Suprapubic skin (tissue), 4 donors: ENCODE data around the gene ATG3. TPM values are rescaled to one million over a fixed set of nuclear protein-coding genes. Genes with fewer than 3 reads are reported as not detected.

ENCODE experiments used
- DNase-seq, 2 donors: peaks; one replicate each; pipeline ENCODE4 v3.0.0-alpha.2; 2019; ENCODE audit warnings: low spot score in 2 of 2
- H3K27ac ChIP-seq: fragments of 200-600 bp; sonication (generic); one replicate; pipeline ENCODE4 v1.5.1; 2019
- H3K27me3 ChIP-seq: fragments of 200-600 bp; sonication (generic); one replicate; pipeline ENCODE4 v1.5.1; 2019
- H3K36me3 ChIP-seq: fragments of 200-600 bp; sonication (generic); one replicate; pipeline ENCODE4 v1.5.1; 2019
- H3K4me1 ChIP-seq: fragments of 200-600 bp; sonication (generic); one replicate; pipeline ENCODE4 v1.5.1; 2019
- H3K4me3 ChIP-seq: fragments of 200-600 bp; sonication (generic); one replicate; pipeline ENCODE4 v1.5.1; 2019; ENCODE audit warnings: mild to moderate bottlenecking
- H3K9me3 ChIP-seq: fragments of 200-600 bp; sonication (generic); one replicate; pipeline ENCODE4 v1.5.1; 2019
- EP300 ChIP-seq: sonication (generic); formaldehyde crosslinking; IDR thresholded peaks from one replicate; pipeline ENCODE4 v1.6.1; 2017; ENCODE audit warnings: antibody characterized with exemption
- POLR2A ChIP-seq, 2 donors: fragments of 450-650 bp; IDR thresholded peaks; one replicate each; pipeline ENCODE4 v1.6.1; 2017; ENCODE audit warnings: antibody characterized with exemption in 2 of 2, mild to moderate bottlenecking in 2 of 2, moderate library complexity in 2 of 2
- POLR2AphosphoS5 ChIP-seq, 3 donors: sonication (generic); formaldehyde crosslinking; IDR thresholded peaks; one replicate each; pipeline ENCODE4 v1.6.1; 2017; ENCODE audit warnings: antibody characterized with exemption in 3 of 3
- WGBS: methylation state at CpG from one replicate; pipeline ENCODE4 v1.1.5; 2018; 5-methylcytosine and 5-hydroxymethylcytosine counted together
- total RNA-seq, 4 donors: library from RNA; depleted of rRNA; stranded (reverse); fragments of >200 nt; gene quantifications; one replicate each; pipeline ENCODE4 v1.1.0, GENCODE V29; 2016
- TF ChIP-seq, protein P1 (sequence below), 2 donors: fragments of 200-600 bp in 1 of 2; fragments of 450-650 bp in 1 of 2; sonication (generic) in 1 of 2; IDR thresholded peaks; one replicate each; pipeline ENCODE4 v1.5.1; 2016 to 2019; ENCODE audit warnings: antibody characterized with exemption in 2 of 2, mild to moderate bottlenecking in 1 of 2, moderate library complexity in 1 of 2

Gene ATG3
- total RNA-seq, 4 donors from 2014 or later: 56.3 to 81.6 (median 62.2) TPM

DNA sequence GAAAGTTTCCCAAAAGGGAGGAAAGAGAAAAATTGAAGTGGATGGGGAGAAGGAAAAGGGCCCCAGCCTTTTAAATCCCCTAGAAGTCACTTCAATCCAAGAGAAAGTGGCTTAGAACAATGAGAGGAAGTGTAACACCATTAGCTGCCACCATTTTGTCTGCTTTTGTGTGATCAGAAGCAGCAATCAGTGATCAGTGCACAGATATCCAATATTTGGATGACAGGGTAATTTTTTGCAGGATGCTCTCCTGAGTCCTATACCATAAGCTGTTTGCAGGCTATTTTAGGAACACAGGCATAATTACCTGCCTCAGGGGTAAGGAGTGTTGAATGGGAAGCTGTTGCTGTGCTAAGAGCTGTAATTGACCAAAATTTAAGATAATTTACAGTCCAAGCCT lies 31.5 kb upstream of the ATG3 start:
- DNase-seq: no peak
- TF ChIP-seq POLR2AphosphoS5 (IDR thresholded peaks at IDR 0.05) (no peak), EP300 (no peak), POLR2A (IDR thresholded peaks at IDR 0.05) (no peak)
- TF ChIP-seq, protein P1, sequence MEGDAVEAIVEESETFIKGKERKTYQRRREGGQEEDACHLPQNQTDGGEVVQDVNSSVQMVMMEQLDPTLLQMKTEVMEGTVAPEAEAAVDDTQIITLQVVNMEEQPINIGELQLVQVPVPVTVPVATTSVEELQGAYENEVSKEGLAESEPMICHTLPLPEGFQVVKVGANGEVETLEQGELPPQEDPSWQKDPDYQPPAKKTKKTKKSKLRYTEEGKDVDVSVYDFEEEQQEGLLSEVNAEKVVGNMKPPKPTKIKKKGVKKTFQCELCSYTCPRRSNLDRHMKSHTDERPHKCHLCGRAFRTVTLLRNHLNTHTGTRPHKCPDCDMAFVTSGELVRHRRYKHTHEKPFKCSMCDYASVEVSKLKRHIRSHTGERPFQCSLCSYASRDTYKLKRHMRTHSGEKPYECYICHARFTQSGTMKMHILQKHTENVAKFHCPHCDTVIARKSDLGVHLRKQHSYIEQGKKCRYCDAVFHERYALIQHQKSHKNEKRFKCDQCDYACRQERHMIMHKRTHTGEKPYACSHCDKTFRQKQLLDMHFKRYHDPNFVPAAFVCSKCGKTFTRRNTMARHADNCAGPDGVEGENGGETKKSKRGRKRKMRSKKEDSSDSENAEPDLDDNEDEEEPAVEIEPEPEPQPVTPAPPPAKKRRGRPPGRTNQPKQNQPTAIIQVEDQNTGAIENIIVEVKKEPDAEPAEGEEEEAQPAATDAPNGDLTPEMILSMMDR (IDR thresholded peaks at IDR 0.05): no peak
- Histone ChIP-seq H3K4me1 (no peaks in the 10 kb centered on the region), H3K9me3 (no peaks in the 10 kb centered on the region), H3K27ac (no peak overlapping the region), H3K4me3 (no peak overlapping the region), H3K36me3 (peaks cover 37% of the 10 kb centered on the region), H3K27me3 (no peaks in the 10 kb centered on the region)

DNA sequence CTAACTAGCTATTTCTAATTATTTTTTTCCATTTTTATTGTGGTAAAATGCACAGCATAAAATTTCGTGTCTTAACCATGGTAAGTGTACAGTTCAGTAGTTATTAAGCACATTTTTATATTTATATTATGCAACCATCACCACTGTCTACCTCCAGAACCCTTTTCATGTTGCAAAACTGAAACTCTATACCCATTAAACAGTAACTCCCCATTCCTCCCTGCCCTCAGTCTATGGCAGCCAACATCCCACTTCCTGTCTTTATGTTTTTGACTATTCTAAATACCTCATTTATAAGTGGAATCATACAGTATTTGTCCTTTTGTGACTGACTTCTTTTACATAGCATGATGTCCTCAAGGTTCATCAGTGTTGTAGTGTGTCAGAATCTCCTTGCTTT lies 25.6 kb upstream of the ATG3 start:
- Histone ChIP-seq H3K27me3 (no peaks in the 10 kb centered on the region), H3K36me3 (peaks cover 58% of the 10 kb centered on the region), H3K4me3 (no peak overlapping the region), H3K4me1 (no peaks in the 10 kb centered on the region), H3K27ac (no peak overlapping the region), H3K9me3 (no peaks in the 10 kb centered on the region)
- TF ChIP-seq, protein P1 (IDR thresholded peaks at IDR 0.05): no peak
- TF ChIP-seq POLR2AphosphoS5 (IDR thresholded peaks at IDR 0.05) (no peak), POLR2A (IDR thresholded peaks at IDR 0.05) (no peak), EP300 (no peak)
- 88% methylated on average over 1 of the region's 1 CpG for WGBS
- no peak for DNase-seq

DNA sequence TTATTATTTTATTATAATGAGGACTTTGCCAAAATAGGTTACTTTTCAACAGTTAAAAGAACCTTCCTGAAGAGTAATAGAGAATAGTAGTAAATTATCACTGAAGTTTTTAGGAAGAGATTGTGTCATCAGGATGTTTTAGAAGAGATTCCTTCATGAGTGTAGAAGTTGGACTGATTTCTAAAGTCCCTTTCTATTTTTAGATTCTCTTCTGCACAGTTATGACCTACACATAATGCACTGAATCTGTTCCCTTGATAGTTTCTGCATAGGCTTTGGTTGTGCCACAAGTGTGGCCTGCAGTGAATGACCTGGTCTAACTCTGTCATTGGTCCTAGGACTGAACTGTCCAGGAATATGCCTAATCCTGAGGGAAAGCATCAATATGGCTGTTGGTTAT lies 24.0 kb upstream of the ATG3 start:
- H3K9me3 ChIP-seq: no peaks in the 10 kb centered on the region
- H3K27ac ChIP-seq: no peak overlapping the region
- DNase-seq: no peak
- no peak overlapping the region for H3K4me3 ChIP-seq
- H3K36me3 ChIP-seq: peaks cover 67% of the 10 kb centered on the region
- TF ChIP-seq EP300 (no peak), POLR2A (IDR thresholded peaks at IDR 0.05) (no peak)
- peaks cover 2% of the 10 kb centered on the region for H3K4me1 ChIP-seq
- H3K27me3 ChIP-seq: no peaks in the 10 kb centered on the region

DNA sequence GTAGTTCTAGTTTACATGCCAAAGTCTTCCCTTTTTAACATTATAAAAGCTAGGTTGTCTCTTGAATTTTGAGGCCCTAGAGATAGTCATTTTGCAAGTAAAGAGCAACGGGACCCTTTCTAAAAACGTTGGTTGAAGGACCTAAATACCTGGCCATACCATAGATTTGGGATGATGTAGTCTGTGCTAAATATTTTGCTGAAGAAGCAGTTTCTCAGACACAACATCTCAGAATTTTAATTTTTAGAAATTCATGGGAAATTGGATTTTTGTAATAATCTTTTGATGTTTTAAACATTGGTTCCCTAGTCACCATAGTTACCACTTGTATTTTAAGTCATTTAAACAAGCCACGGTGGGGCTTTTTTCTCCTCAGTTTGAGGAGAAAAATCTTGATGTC lies 21.3 kb upstream of the ATG3 start:
- 71% methylated on average over 3 of the region's 3 CpGs for WGBS

DNA sequence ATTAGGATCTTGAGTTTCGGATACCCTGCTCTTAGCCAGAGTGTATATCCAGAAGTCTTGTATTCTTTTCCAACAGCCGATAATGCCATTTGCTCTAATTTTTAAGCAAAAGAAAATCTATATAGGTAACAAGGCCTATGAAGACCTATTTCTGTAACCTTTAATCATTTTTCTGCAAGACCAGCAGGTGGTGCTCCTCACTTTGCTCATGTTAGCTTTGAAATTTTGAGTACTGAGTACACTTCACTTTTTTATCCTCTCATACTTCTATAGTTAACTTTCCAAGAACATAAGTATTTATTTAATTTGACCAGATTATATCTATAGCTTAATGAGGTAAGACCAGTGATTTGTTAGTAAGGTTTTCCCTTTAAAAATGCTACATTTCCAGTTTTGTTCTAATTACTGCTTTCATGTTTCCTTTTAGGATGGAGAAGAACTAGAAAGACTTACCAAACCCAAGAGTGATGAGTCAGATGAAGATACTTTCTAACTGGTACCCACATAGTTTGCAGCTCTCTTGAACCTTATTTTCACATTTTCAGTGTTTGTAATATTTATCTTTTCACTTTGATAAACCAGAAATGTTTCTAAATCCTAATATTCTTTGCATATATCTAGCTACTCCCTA lies 20.6 kb upstream of the ATG3 start:
- Histone ChIP-seq H3K27ac (no peak overlapping the region), H3K27me3 (no peaks in the 10 kb centered on the region), H3K9me3 (no peaks in the 10 kb centered on the region), H3K36me3 (peaks cover 59% of the 10 kb centered on the region), H3K4me1 (peaks cover 7% of the 10 kb centered on the region), H3K4me3 (no peak overlapping the region)
- TF ChIP-seq, protein P1 (IDR thresholded peaks at IDR 0.05): peak in 1 of 2 donors; percentile 45
- TF ChIP-seq POLR2A (IDR thresholded peaks at IDR 0.05): no peak
- no peak for DNase-seq
- 76% methylated on average over 2 of the region's 2 CpGs for WGBS

More for the DNA sequence above, 21.3 kb upstream of the ATG3 start:
- DNase-seq: no peak
- no peaks in the 10 kb centered on the region for H3K27me3 ChIP-seq
- no peaks in the 10 kb centered on the region for H3K9me3 ChIP-seq
- H3K4me1 ChIP-seq: peaks cover 7% of the 10 kb centered on the region
- no peak overlapping the region for H3K27ac ChIP-seq
- H3K36me3 ChIP-seq: peaks cover 64% of the 10 kb centered on the region
- TF ChIP-seq POLR2A (IDR thresholded peaks at IDR 0.05) (no peak), POLR2AphosphoS5 (IDR thresholded peaks at IDR 0.05) (no peak), EP300 (no peak)
- TF ChIP-seq, protein P1 (IDR thresholded peaks at IDR 0.05): no peak
- H3K4me3 ChIP-seq: no peak overlapping the region

DNA sequence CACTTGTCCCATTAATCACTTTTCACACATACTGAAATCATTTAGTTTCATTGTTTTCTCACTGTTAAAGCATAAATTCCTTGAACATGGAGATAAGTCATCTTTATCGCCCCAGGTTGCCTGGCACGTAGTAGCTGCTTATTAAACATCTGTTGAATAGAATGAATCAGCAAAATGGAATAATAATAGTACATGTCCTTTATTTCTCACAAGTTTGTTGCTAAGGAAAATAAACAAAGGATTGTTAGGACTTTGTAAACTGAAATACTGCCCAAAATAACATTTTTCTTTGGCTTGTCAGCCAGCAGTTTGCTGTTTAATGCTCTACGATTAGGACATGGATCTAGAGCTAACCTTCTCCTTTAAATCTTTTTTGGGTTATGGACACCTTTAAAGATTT lies 17.9 kb upstream of the ATG3 start:
- Histone ChIP-seq H3K9me3 (no peaks in the 10 kb centered on the region), H3K4me1 (peaks cover 7% of the 10 kb centered on the region), H3K4me3 (no peak overlapping the region), H3K27me3 (no peaks in the 10 kb centered on the region), H3K36me3 (peaks cover 39% of the 10 kb centered on the region), H3K27ac (peak overlapping the region; percentile 8)
- no peak for DNase-seq
- 38% methylated on average over 3 of the region's 3 CpGs for WGBS
- TF ChIP-seq, protein P1 (IDR thresholded peaks at IDR 0.05): no peak
- TF ChIP-seq POLR2AphosphoS5 (IDR thresholded peaks at IDR 0.05) (no peak), POLR2A (IDR thresholded peaks at IDR 0.05) (no peak), EP300 (no peak)
